Occipital lobe (tissue), 2 donors: ENCODE measurements around the gene CTSW. TPM values are rescaled to one million over a fixed set of nuclear protein-coding genes. Genes with fewer than 3 reads are reported as not detected.
A peak's percentile ranks its signal among the peaks of the same experiment; 100 is the strongest.
"Not testable (repeated sequence)": the region's sequence is repeated elsewhere in the genome, so short reads cannot be mapped to it uniquely, and the experiment has no call there.

Experiments
- DNase-seq: peaks from one replicate; lab custom pipeline; 2025; lab: John Stamatoyannopoulos, UW
- total RNA-seq: library from RNA; depleted of rRNA; stranded (reverse); fragments of >200 nt; gene quantifications from one replicate; pipeline ENCODE4 v1.2.3, GENCODE V29; 2014

The CTSW gene
- not detected for total RNA-seq

DNA sequence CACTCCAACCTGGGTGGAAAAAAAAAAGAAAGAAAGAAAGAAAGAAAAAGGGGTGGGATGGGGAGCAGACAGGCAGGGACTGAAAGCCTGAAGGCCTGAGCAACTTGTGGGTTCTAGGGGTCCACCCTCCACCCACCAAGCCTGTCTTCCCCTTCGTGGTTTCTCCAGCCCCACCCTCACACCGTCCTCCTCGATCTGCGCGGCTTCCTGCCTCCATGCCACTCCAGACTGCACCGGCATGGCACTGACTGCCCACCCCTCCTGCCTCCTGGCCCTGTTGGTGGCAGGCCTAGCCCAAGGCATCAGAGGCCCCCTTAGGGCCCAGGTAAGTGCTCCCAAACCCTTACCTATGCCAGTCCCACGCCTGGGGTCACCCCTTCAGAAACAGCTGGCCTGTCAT is at the start of gene CTSW:
Gene CTSW, plus strand, starts transcription at position 221 of the 400 bp plus-strand sequence. Its CDS starts 18 bp downstream, at position 239.
- DNase-seq: no peak

DNA sequence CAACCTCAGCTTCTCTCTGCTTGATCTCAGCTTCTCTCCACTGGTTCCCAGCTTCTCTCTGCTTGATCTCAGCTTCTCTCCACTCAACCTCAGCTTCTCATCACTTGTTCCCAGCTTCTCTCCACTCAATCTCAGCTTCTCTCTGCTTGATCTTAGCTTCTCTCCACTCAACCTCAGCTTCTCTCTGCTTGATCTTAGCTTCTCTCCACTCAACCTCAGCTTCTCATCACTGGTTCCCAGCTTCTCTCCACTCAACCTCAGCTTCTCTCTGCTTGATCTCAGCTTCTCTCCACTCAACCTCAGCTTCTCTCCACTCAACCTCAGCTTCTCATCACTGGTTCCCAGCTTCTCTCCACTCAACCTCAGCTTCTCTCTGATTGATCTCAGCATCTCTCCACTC is 47.4 kb upstream of the CTSW start:
- not testable (repeated sequence) for DNase-seq

GRCh38 chr11:65833297-65834030 is 46.2 kb upstream of the CTSW start, which contains the start of gene SNX32:
TSS of gene SNX32 (plus strand) at chr11:65833963. CDS start at chr11:65834066, 103 bp downstream.
- peak; percentile 92 for DNase-seq

DNA sequence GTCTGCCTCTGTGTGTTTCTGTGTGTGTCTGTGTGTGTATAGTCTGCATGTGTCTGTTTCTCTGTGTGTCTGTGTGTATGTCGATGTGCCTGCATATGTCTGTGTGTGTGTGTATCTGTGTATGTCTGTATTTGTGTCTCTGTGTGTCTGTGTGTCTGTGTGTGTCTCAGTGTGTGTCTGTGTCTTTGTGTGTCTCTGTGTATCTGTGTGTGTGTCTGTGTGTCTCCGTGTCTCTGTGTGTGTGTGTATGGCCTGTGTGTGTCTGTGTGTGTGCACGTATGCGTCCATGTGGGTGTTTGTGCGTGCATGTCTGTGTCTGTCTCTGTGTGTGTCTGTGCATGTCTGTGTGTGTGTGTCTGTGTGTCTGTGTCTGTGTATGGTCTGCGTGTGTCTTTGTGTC is 45.4 kb upstream of the CTSW start:
- no peak for DNase-seq

DNA sequence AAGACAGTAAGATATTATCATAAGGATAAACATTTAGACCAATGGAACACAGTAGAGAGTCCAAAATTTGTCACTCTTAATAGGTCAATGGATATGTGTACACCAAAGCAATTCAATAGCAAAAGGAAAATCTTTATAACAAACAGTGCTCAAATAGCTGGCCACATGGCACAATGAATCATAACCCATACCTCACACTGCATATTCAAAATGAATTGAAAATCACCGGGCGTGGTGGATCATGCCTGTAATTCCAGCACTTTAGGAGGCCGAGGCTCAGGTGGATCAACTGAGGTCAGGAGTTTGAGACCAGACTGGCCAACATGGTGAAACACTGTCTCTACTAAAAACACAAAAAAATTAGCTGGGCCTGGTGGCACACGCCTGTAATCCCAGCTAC is 37.5 kb upstream of the CTSW start:
- no peak for DNase-seq

- DNase-seq: no peak
These were observed 35.8 kb upstream of the CTSW start for GRCh38 chr11:65843811-65844210.

- DNase-seq: no peak
These were observed 35.3 kb upstream of the CTSW start for GRCh38 chr11:65844231-65844872.

DNA sequence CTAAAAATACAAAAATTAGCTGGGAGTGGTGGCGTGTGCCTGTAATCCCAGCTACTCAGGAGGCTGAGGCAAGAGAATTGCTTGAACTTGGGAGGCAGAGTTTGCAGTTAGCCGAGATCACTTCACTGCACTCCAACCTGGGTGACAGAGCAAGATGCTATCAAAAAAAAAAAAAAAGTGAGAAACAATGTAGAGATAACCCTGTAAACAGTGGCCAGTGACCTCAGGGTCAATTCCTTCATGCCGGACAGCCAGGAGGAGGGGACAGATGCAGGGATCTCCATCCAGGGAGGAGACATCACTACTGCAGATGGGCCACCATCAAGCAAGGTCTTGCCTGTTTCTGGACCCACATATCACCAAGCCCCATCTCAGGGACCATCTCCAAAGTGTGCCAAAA is 31.9 kb upstream of the CTSW start:
- DNase-seq: no peak

- not testable (repeated sequence) for DNase-seq
These were observed 30.9 kb upstream of the CTSW start for GRCh38 chr11:65848693-65849092.

DNA sequence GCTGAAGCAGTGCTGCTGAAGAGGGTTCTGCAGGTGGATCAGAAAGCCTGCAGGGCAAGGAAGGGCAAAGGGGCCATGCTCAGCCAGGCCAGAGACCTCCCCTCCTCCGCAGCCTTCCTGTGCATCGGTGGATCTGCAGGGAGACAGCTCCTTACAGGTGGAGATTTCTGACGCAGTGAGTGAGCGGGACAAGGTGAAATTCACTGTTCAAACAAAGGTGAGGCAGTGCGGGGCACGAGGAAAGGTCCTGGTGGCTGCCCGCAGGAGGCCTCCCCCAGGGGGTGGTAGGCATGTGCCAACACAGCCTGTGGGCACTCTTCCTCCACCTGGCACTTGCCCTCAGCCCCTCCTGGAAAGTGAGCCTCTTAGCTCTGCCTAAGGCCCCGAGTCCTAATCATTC is 30.3 kb upstream of the CTSW start:
- DNase-seq: no peak

DNA sequence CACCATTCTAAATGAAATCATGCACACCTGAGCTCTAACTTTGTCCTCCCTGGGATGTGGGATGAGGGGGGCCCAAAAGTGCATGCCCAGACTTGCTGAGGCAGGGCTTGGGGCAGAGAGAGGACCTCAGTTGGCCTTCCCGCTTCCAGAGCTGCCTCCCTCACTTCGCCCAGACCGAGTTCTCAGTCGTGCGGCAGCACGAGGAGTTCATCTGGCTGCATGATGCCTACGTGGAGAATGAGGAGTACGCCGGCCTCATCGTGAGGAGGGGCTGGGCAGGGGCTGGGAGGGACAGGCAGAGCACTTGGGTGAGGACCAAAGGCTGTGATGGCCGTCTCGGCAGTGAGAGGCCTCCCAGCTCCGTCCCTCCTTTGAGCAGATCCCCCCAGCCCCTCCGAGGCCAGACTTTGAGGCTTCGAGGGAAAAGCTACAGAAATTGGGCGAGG is 29.8 kb upstream of the CTSW start:
- no peak for DNase-seq

GRCh38 chr11:65850217-65851082 is 29.2 kb upstream of the CTSW start:
- no peak for DNase-seq

GRCh38 chr11:65851083-65851579 is 28.5 kb upstream of the CTSW start:
- no peak for DNase-seq

DNA sequence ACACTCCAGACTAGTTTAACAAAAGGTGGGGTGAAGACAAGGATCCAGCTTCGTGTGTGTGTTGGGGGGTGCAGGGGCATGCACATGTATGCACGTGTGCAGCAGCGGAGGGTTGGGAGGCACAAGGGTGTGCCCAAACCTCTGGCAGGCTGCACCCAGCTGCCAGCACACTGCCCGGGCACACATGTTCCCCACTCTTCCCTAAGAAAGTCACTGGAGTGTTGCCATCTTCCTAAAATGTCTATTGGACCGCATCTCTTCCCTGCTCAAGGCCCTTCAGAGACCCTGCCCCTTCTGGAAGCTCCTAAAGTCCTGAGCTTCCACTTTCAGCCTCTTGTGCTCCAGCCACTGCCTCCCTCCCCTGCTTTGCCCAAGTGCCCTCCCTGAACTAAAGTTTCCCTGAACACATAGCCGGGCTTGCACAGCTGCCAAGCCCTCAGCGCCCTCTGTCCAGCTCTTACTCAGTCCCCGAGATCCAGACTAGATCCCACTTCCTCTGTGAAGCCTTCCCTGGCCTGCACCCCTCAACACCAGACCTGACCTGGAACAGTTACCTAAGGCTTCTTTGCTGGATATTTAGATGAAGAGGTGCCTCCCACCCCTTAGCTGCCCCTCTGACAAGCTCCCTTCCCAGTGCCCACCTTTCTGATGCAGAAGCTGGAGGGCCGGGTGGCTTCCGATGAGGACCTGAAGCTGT is 27.7 kb upstream of the CTSW start:
- DNase-seq: no peak

DNA sequence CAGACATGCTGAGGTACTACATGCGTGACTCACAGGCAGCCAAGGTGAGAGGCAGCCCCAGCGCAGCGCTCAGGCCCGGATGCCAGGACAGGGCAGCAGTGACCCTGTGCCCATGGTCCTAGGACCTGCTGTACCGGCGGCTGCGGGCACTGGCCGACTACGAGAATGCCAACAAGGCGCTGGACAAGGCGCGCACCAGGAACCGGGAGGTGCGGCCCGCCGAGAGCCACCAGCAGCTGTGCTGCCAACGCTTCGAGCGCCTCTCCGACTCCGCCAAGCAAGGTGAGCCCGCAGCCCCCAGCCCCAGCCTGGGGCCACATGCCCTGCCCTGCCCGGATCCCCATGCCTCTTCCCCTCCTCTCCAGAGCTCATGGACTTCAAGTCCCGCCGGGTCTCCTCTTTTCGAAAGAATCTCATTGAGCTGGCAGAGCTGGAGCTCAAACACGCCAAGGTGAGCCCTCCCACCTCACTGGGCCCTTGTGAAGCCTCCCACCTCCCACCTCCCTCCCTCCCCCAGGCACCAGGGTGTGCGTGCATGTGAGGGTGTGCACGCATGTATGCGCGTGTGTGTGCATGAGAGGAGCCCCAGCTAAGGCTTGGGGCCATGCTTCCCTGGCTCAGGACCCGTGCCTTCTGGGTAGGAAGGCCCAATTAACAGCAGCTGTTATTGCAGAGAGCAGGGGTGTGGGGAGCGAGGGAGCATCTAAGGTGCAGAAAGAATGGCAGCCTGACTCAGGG is 27.0 kb upstream of the CTSW start:
- DNase-seq: no peak

DNA sequence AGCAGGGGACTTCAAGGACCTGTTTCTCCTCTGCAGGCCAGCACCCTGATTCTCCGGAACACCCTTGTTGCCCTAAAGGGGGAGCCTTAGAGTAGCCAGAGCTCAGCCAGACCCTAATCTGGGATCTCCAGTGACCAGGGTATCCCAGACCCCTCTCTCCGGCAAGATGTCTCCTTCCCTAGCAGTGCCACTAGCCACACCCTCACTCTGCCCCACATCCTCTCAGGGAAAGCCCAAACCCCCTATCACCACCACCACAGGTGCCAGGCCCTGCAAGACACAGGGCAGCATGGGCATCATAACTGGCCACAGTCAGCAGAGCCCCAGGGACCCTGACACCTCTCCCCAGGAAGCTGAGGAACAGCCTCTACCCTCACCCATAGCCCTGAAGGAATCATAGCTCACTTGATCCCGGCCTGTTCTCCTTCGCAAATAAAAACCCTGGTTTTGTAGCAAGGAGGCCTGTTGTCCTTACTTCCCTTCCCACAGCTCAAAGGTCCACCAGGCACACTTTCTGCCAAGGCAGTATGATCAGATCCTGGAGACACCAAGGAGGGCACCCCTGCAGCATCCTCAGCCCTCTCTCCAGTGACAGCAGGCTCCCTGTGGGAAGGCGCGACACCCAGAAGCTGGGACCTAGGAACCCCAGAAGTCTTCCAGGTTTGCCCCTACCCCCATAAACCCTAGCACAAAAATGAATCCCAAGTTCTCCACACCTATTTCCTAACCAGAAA is 26.2 kb upstream of the CTSW start:
- no peak for DNase-seq

GRCh38 chr11:65854161-65854592 is 25.5 kb upstream of the CTSW start:
- DNase-seq: no peak

GRCh38 chr11:65854852-65855837 is 24.5 kb upstream of the CTSW start:
- DNase-seq: no peak
